ENCODE measurements around the gene NTN4.
A peak's percentile ranks its signal among the peaks of the same experiment; 100 is the strongest.
"Not testable (repeated sequence)": the region's sequence is repeated elsewhere in the genome, so short reads cannot be mapped to it uniquely, and the experiment has no call there.

NTN4 gene

GRCh38 chr12:95796225-95796981 lies 5.8 kb upstream of the NTN4 start:
- DNase-seq: no peak

- DNase-seq: peak; percentile 21
Measured at GRCh38 chr12:95790917-95791849, 619 bp upstream of the NTN4 start.

- no peak for DNase-seq
Measured at GRCh38 chr12:95789126-95790032, 1.2 kb downstream of the NTN4 start.

GRCh38 chr12:95788637-95789036 lies 1.9 kb downstream of the NTN4 start:
- DNase-seq: no peak

- no peak for DNase-seq
Measured at GRCh38 chr12:95787274-95787818, 3.2 kb downstream of the NTN4 start.

- DNase-seq: no peak
Measured at GRCh38 chr12:95784915-95785314, 5.6 kb downstream of the NTN4 start.

GRCh38 chr12:95784286-95784685 lies 6.3 kb downstream of the NTN4 start:
- no peak for DNase-seq

GRCh38 chr12:95775466-95775865 lies 15.1 kb downstream of the NTN4 start:
- DNase-seq: not testable (repeated sequence)

GRCh38 chr12:95774311-95775045 lies 16.1 kb downstream of the NTN4 start:
- DNase-seq: no peak

GRCh38 chr12:95773320-95773719 lies 17.2 kb downstream of the NTN4 start:
- no peak for DNase-seq

GRCh38 chr12:95767703-95768102 lies 22.9 kb downstream of the NTN4 start:
- DNase-seq: no peak

GRCh38 chr12:95766356-95767019 lies 24.1 kb downstream of the NTN4 start:
- no peak for DNase-seq

- DNase-seq: no peak
Measured at GRCh38 chr12:95764848-95765247, 25.7 kb downstream of the NTN4 start.

- no peak for DNase-seq
Measured at GRCh38 chr12:95763809-95764253, 26.7 kb downstream of the NTN4 start.

GRCh38 chr12:95762123-95762785 lies 28.3 kb downstream of the NTN4 start:
- no peak for DNase-seq

- DNase-seq: no peak
Measured at GRCh38 chr12:95760371-95760770, 30.2 kb downstream of the NTN4 start.

GRCh38 chr12:95759718-95760117 lies 30.8 kb downstream of the NTN4 start:
- DNase-seq: no peak

- no peak for DNase-seq
Measured at GRCh38 chr12:95759039-95759438, 31.5 kb downstream of the NTN4 start.

GRCh38 chr12:95756362-95756761 lies 34.2 kb downstream of the NTN4 start:
- DNase-seq: no peak

- DNase-seq: no peak
Measured at GRCh38 chr12:95755261-95755865, 35.2 kb downstream of the NTN4 start.
